SK-N-DZ (cell line): ENCODE results near the gene DEPDC1.

ENCODE experiments used
- small RNA-seq, 2 experiments: library from RNA; depleted of rRNA; stranded (forward); fragments of <200 nt; gene quantifications; one replicate each; pipeline ENCODE3, GENCODE V24; 2014

The DEPDC1 gene

Small RNA genes within 50 kb of the gene (small RNA-seq; reads per million reads assigned to genes)
- 0 reads per million in 2 experiments for gene TXNP2
